Mesenchymal stem cell (in vitro differentiated cells and primary cell): ENCODE measurements around the gene BACE1-AS. TPM values are rescaled to one million over a fixed set of nuclear protein-coding genes. Genes with fewer than 3 reads are reported as not detected.

Source experiments
- DNase-seq: peaks from one replicate; pipeline ENCODE4 v3.0.0-alpha.2; 2013
- H2AFZ ChIP-seq: one replicate; pipeline ENCODE4 v1.6.1; 2013; ENCODE audit warnings: low read depth, mild to moderate bottlenecking, control low read depth, inconsistent platforms, low read length, moderate library complexity
- H2AK5ac ChIP-seq: 2 replicates; pipeline ENCODE4 v1.6.1; 2013; ENCODE audit warnings: low read length, moderate library complexity, mild to moderate bottlenecking, inconsistent platforms; ENCODE audit not compliant: severe bottlenecking
- H2BK120ac ChIP-seq: one replicate; pipeline ENCODE4 v1.6.1; 2013; ENCODE audit warnings: low read depth, mild to moderate bottlenecking, inconsistent platforms, low read length, moderate library complexity
- H2BK12ac ChIP-seq, 2 experiments: one replicate each; pipeline ENCODE4 v1.6.1; 2013; ENCODE audit warnings: inconsistent platforms in 2 of 2, low read length in 2 of 2, mild to moderate bottlenecking in 2 of 2, moderate library complexity in 2 of 2, control low read depth in 1 of 2
- H2BK15ac ChIP-seq: one replicate; pipeline ENCODE4 v1.6.1; 2013; ENCODE audit warnings: mild to moderate bottlenecking, low read depth, inconsistent platforms; ENCODE audit not compliant: poor library complexity, severe bottlenecking
- H2BK5ac ChIP-seq: 2 replicates; pipeline ENCODE4 v1.6.1; 2013; ENCODE audit warnings: low read depth, mild to moderate bottlenecking, low read length, control low read depth, inconsistent platforms; ENCODE audit not compliant: poor library complexity, severe bottlenecking
- H3K14ac ChIP-seq, 2 experiments: one replicate each; pipeline ENCODE4 v1.6.1; 2013; ENCODE audit warnings: inconsistent platforms in 2 of 2, low read length in 2 of 2, control low read depth in 1 of 2, mild to moderate bottlenecking in 1 of 2, moderate library complexity in 1 of 2
- H3K18ac ChIP-seq, 2 experiments: one replicate each; pipeline ENCODE4 v1.6.1; 2013; ENCODE audit warnings: inconsistent platforms in 2 of 2, low read length in 2 of 2, control low read depth in 1 of 2, low read depth in 1 of 2, mild to moderate bottlenecking in 1 of 2
- H3K23ac ChIP-seq, 2 experiments: one replicate each; pipeline ENCODE4 v1.6.1; 2013; ENCODE audit warnings: inconsistent platforms in 2 of 2, low read length in 2 of 2, mild to moderate bottlenecking in 2 of 2, moderate library complexity in 2 of 2, control low read depth in 1 of 2
- H3K27ac ChIP-seq: 2 replicates; pipeline ENCODE4 v1.5.1; 2013; ENCODE audit warnings: mild to moderate bottlenecking, moderate library complexity, low read length, control low read depth, inconsistent platforms; ENCODE audit not compliant: poor library complexity, severe bottlenecking
- H3K27me3 ChIP-seq, 2 experiments: 2 replicates each; pipeline versions ENCODE4 v1.6.1 to v1.7.0; 2013; ENCODE audit warnings: low read length in 2 of 2, mild to moderate bottlenecking in 2 of 2, moderate library complexity in 2 of 2, control low read depth in 1 of 2, inconsistent platforms in 1 of 2; ENCODE audit not compliant: control insufficient read depth in 1 of 2, insufficient read depth in 1 of 2
- H3K36me3 ChIP-seq, 2 experiments: 2 replicates each; pipeline versions ENCODE4 v1.6.1 to v1.7.0; 2013; ENCODE audit warnings: low read length in 2 of 2, control low read depth in 1 of 2, inconsistent platforms in 1 of 2, low read depth in 1 of 2, mild to moderate bottlenecking in 1 of 2; ENCODE audit not compliant: insufficient read depth in 2 of 2, control insufficient read depth in 1 of 2
- H3K4ac ChIP-seq, 2 experiments: one replicate each; pipeline ENCODE4 v1.6.1; 2013; ENCODE audit warnings: inconsistent platforms in 2 of 2, low read length in 2 of 2, mild to moderate bottlenecking in 2 of 2, moderate library complexity in 2 of 2, control low read depth in 1 of 2, low read depth in 1 of 2
- H3K4me1 ChIP-seq: 2 replicates; pipeline ENCODE4 v1.6.1; 2013; ENCODE audit warnings: low read depth, low read length, control low read depth; ENCODE audit not compliant: control insufficient read depth, insufficient read depth
- H3K4me2 ChIP-seq: 2 replicates; pipeline ENCODE4 v1.6.1; 2013; ENCODE audit warnings: low read length, mild to moderate bottlenecking, inconsistent platforms; ENCODE audit not compliant: poor library complexity, severe bottlenecking
- H3K4me3 ChIP-seq, 2 experiments: 2 replicates each; pipeline versions ENCODE4 v1.5.1 to v1.7.0; 2013; ENCODE audit warnings: low read length in 2 of 2, mild to moderate bottlenecking in 2 of 2, control low read depth in 1 of 2, low read depth in 1 of 2; ENCODE audit not compliant: insufficient read depth in 1 of 2
- H3K79me1 ChIP-seq: replicated peaks from 2 replicates; pipeline ENCODE4 v1.6.1; 2013; ENCODE audit warnings: mild to moderate bottlenecking, control low read depth, low read length, inconsistent platforms; ENCODE audit not compliant: poor library complexity, severe bottlenecking
- H3K9ac ChIP-seq: 2 replicates; pipeline ENCODE4 v1.7.0; 2013; ENCODE audit warnings: mild to moderate bottlenecking, low read length, moderate library complexity
- H3K9me3 ChIP-seq: 2 replicates; pipeline ENCODE4 v1.7.0; 2013; ENCODE audit warnings: mild to moderate bottlenecking, low read length; ENCODE audit not compliant: control insufficient read depth
- H4K8ac ChIP-seq: one replicate; pipeline ENCODE4 v1.6.1; 2013; ENCODE audit warnings: inconsistent platforms, mild to moderate bottlenecking, low read length, moderate library complexity
- H4K91ac ChIP-seq: one replicate; pipeline ENCODE4 v1.6.1; 2013; ENCODE audit warnings: mild to moderate bottlenecking, low read length, inconsistent platforms
- WGBS: methylation state at CpG from one replicate; pipeline ENCODE4 v1.1.7; 2013; ENCODE audit warnings: mixed read lengths; 5-methylcytosine and 5-hydroxymethylcytosine counted together
- small RNA-seq: library from polyadenylated mRNA; stranded (forward); fragments of <200 nt; extraction: miRNeasy Mini kit (QIAGEN cat#:217004); gene quantifications from one replicate; pipeline ENCODE3, GENCODE V24; 2013; ENCODE audit warnings: low read depth

The BACE1-AS gene

GRCh38 chr11:117334896-117335295, 43.8 kb downstream of the BACE1-AS start:
- Histone ChIP-seq H3K27ac (no peak overlapping the region), H3K4ac (no peak overlapping the region), H4K8ac (no peak overlapping the region), H3K79me1 (peaks cover 37% of the 10 kb centered on the region), H2AFZ (no peak overlapping the region), H2BK15ac (no peak overlapping the region), H3K9ac (no peak overlapping the region), H3K4me1 (no peaks in the 10 kb centered on the region), H3K18ac (no peak overlapping the region), H3K9me3 (no peaks in the 10 kb centered on the region), H2BK120ac (no peak overlapping the region), H3K4me2 (no peak overlapping the region), H3K27me3 (no peaks in the 10 kb centered on the region), H4K91ac (no peak overlapping the region), H3K23ac (no peak overlapping the region), H2AK5ac (no peak overlapping the region), H3K4me3 (no peak overlapping the region), H2BK12ac (no peak overlapping the region), H3K14ac (no peak overlapping the region), H3K36me3 (peaks cover 31 to 57% of the 10 kb centered on the region in 2 experiments), H2BK5ac (no peak overlapping the region)
- DNase-seq: no peak
- WGBS: 95% methylated on average over 6 of the region's 6 CpGs

GRCh38 chr11:117335399-117335798, 44.3 kb downstream of the BACE1-AS start:
- H3K4me2 ChIP-seq: no peak overlapping the region
- H2BK15ac ChIP-seq: no peak overlapping the region
- no peak overlapping the region for H2AFZ ChIP-seq
- peaks cover 36% of the 10 kb centered on the region for H3K79me1 ChIP-seq
- 99% methylated on average over 5 of the region's 5 CpGs for WGBS
- no peak overlapping the region for H2AK5ac ChIP-seq
- H3K23ac ChIP-seq: no peak overlapping the region
- no peaks in the 10 kb centered on the region for H3K27me3 ChIP-seq
- no peak overlapping the region for H2BK5ac ChIP-seq
- H3K14ac ChIP-seq: no peak overlapping the region
- no peak overlapping the region for H3K18ac ChIP-seq
- H3K27ac ChIP-seq: no peak overlapping the region
- H4K8ac ChIP-seq: no peak overlapping the region
- no peak overlapping the region for H2BK12ac ChIP-seq
- no peak overlapping the region for H2BK120ac ChIP-seq
- H3K4me1 ChIP-seq: no peaks in the 10 kb centered on the region
- peaks cover 34 to 62% of the 10 kb centered on the region in 2 experiments for H3K36me3 ChIP-seq
- no peak for DNase-seq
- H3K9ac ChIP-seq: no peak overlapping the region
- H4K91ac ChIP-seq: no peak overlapping the region
- H3K9me3 ChIP-seq: no peaks in the 10 kb centered on the region
- H3K4ac ChIP-seq: no peak overlapping the region
- no peak overlapping the region for H3K4me3 ChIP-seq

- H2AK5ac ChIP-seq: no peak overlapping the region
- peaks cover 45 to 77% of the 10 kb centered on the region in 2 experiments for H3K36me3 ChIP-seq
- no peak overlapping the region for H2BK120ac ChIP-seq
- H3K14ac ChIP-seq: no peak overlapping the region
- no peak overlapping the region for H3K18ac ChIP-seq
- H3K4ac ChIP-seq: no peak overlapping the region
- H3K4me1 ChIP-seq: no peaks in the 10 kb centered on the region
- H3K4me3 ChIP-seq: no peak overlapping the region
- H3K23ac ChIP-seq: no peak overlapping the region
- no peak overlapping the region for H4K91ac ChIP-seq
- no peak overlapping the region for H2BK12ac ChIP-seq
- no peaks in the 10 kb centered on the region for H3K9me3 ChIP-seq
- no peak overlapping the region for H4K8ac ChIP-seq
- no peaks in the 10 kb centered on the region for H3K27me3 ChIP-seq
- no peak for DNase-seq
- WGBS: over 99% methylated on average over 3 of the region's 4 CpGs
- H2BK5ac ChIP-seq: no peak overlapping the region
- H3K79me1 ChIP-seq: peaks cover 42% of the 10 kb centered on the region
- H3K27ac ChIP-seq: no peak overlapping the region
- no peak overlapping the region for H3K4me2 ChIP-seq
- H3K9ac ChIP-seq: no peak overlapping the region
- no peak overlapping the region for H2BK15ac ChIP-seq
- no peak overlapping the region for H2AFZ ChIP-seq
Measured at GRCh38 chr11:117337076-117337475, 45.9 kb downstream of the BACE1-AS start.

Small RNA genes within 50 kb of the gene (small RNA-seq; reads per million reads assigned to genes)
- not detected for gene RF00564
